ENCODE measurements around the gene FAM3D. TPM values are rescaled to one million over a fixed set of nuclear protein-coding genes. Genes with fewer than 3 reads are reported as not detected.

Gene FAM3D
- polyA plus RNA-seq, 1 donor (not counting 4 experiments of a cell fraction or from before 2014, with no cell fraction given), result not detected

- no peaks in the 10 kb centered on the region for H3K4me1 ChIP-seq (ENCODE audit: control insufficient read depth, extremely low read depth, insufficient read depth, low read length)
- no peaks in the 10 kb centered on the region for H3K9me1 ChIP-seq (ENCODE audit: control insufficient read depth, extremely low read depth, insufficient read depth, low read length)
- no peak for FAIRE-seq
- H3K36me3 ChIP-seq (ENCODE audit: control insufficient read depth in 2 of 2, extremely low read depth in 1 of 2, insufficient read depth in 2 of 2, low read length in 2 of 2), result no peaks in the 10 kb centered on the region
- TF ChIP-seq EZH2 (IDR thresholded peaks at IDR 0.05; ENCODE audit: low read length) (no peak), CTCF (optimal IDR thresholded peaks at IDR 0.05 in 1 of 3, IDR thresholded peaks at IDR 0.05 in 1 of 3, conservative IDR thresholded peaks at IDR 0.05 in 1 of 3; ENCODE audit: extremely low read depth in 1 of 3, insufficient read depth in 2 of 3, low read length in 3 of 3) (no peak)
- no peak overlapping the region for H3K27ac ChIP-seq (ENCODE audit: control insufficient read depth, insufficient read depth, low read length)
- no peaks in the 10 kb centered on the region for H4K20me1 ChIP-seq (ENCODE audit: control insufficient read depth, extremely low read depth, insufficient read depth, low read length)
- H3K4me2 ChIP-seq (ENCODE audit: control insufficient read depth, extremely low read depth, insufficient read depth, low read depth, low read length), result no peak overlapping the region
- peaks cover 4% of the 10 kb centered on the region for H3K9me3 ChIP-seq (ENCODE audit: control insufficient read depth, low read depth, low read length)
- no peak overlapping the region for H3K4me3 ChIP-seq (ENCODE audit: control insufficient read depth in 2 of 3, extremely low read depth in 1 of 3, insufficient read depth in 2 of 3, low read depth in 1 of 3, low read length in 3 of 3)
- DNase-seq (ENCODE audit: low read depth, low spot score), result no peak
- H2AFZ ChIP-seq (ENCODE audit: control insufficient read depth, low read length), result no peak overlapping the region
- H3K79me2 ChIP-seq (ENCODE audit: control insufficient read depth, insufficient read depth, low read length), result no peaks in the 10 kb centered on the region
- H3K27me3 ChIP-seq (ENCODE audit: control insufficient read depth, extremely low read depth, insufficient read depth, low read length), result no peaks in the 10 kb centered on the region
- no peak overlapping the region for H3K9ac ChIP-seq (ENCODE audit: control insufficient read depth, extremely low read depth, insufficient read depth, low read length)
- dilution Hi-C loops (cut with MboI; ENCODE audit: extremely low pct_ligation_motif_present, low sequenced_read_pairs), result no loop called here
These were observed 27.6 kb upstream of the FAM3D start for GRCh38 chr3:58693940-58694850.

GRCh38 chr3:58692484-58692883 lies 25.9 kb upstream of the FAM3D start:
- H3K9me3 ChIP-seq (ENCODE audit: control insufficient read depth, low read depth, low read length), result peaks cover 4% of the 10 kb centered on the region
- no peak overlapping the region for H3K9ac ChIP-seq (ENCODE audit: control insufficient read depth, extremely low read depth, insufficient read depth, low read length)
- no peaks in the 10 kb centered on the region for H3K27me3 ChIP-seq (ENCODE audit: control insufficient read depth, extremely low read depth, insufficient read depth, low read length)
- H3K9me1 ChIP-seq (ENCODE audit: control insufficient read depth, extremely low read depth, insufficient read depth, low read length), result no peaks in the 10 kb centered on the region
- FAIRE-seq (no peak), DNase-seq (ENCODE audit: low read depth, low spot score) (no peak)
- H3K36me3 ChIP-seq (ENCODE audit: control insufficient read depth in 2 of 2, extremely low read depth in 1 of 2, insufficient read depth in 2 of 2, low read length in 2 of 2), result no peaks in the 10 kb centered on the region
- no peaks in the 10 kb centered on the region for H3K79me2 ChIP-seq (ENCODE audit: control insufficient read depth, insufficient read depth, low read length)
- H4K20me1 ChIP-seq (ENCODE audit: control insufficient read depth, extremely low read depth, insufficient read depth, low read length), result no peaks in the 10 kb centered on the region
- TF ChIP-seq CTCF (optimal IDR thresholded peaks at IDR 0.05 in 1 of 3, IDR thresholded peaks at IDR 0.05 in 1 of 3, conservative IDR thresholded peaks at IDR 0.05 in 1 of 3; ENCODE audit: extremely low read depth in 1 of 3, insufficient read depth in 2 of 3, low read length in 3 of 3) (no peak), EZH2 (IDR thresholded peaks at IDR 0.05; ENCODE audit: low read length) (no peak)
- H3K4me3 ChIP-seq (ENCODE audit: control insufficient read depth in 2 of 3, extremely low read depth in 1 of 3, insufficient read depth in 2 of 3, low read depth in 1 of 3, low read length in 3 of 3), result no peak overlapping the region
- no peaks in the 10 kb centered on the region for H3K4me1 ChIP-seq (ENCODE audit: control insufficient read depth, extremely low read depth, insufficient read depth, low read length)
- H3K27ac ChIP-seq (ENCODE audit: control insufficient read depth, insufficient read depth, low read length), result no peak overlapping the region
- dilution Hi-C loops (cut with MboI; ENCODE audit: extremely low pct_ligation_motif_present, low sequenced_read_pairs), result no loop called here
- H3K4me2 ChIP-seq (ENCODE audit: control insufficient read depth, extremely low read depth, insufficient read depth, low read depth, low read length), result no peak overlapping the region
- no peak overlapping the region for H2AFZ ChIP-seq (ENCODE audit: control insufficient read depth, low read length)

Measured in keratinocyte (primary cell).